Measurements from ENCODE around the gene MAP3K3.

Gene MAP3K3

GRCh38 chr17:63588797-63589196 is 33.4 kb upstream of the MAP3K3 start:
- no peaks in the 10 kb centered on the region for H3K79me2 ChIP-seq (ENCODE audit: control insufficient read depth, low read length)
- TF ChIP-seq CTCF (IDR thresholded peaks at IDR 0.05; ENCODE audit: low read depth, low read length, poor library complexity, severe bottlenecking) (no peak), EZH2phosphoT487 (IDR thresholded peaks at IDR 0.05; ENCODE audit: borderline replicate concordance, low read length) (no peak)

GRCh38 chr17:63589646-63590045 is 32.6 kb upstream of the MAP3K3 start:
- Histone ChIP-seq H3K4me2 (ENCODE audit: low read length) (no peak overlapping the region), H3K4me1 (ENCODE audit: control insufficient read depth, low read length) (no peaks in the 10 kb centered on the region), H3K9me3 (ENCODE audit: control insufficient read depth, insufficient read depth, low read length) (no peaks in the 10 kb centered on the region), H4K20me1 (ENCODE audit: control insufficient read depth, insufficient read depth, low read depth, low read length) (0 out of 2 replicates have a peak, but pooled peaks cover 3% of the 10 kb centered on the region), H3K27ac (ENCODE audit: low read depth, low read length) (no peak overlapping the region), H3K79me2 (ENCODE audit: control insufficient read depth, low read length) (no peaks in the 10 kb centered on the region), H3K36me3 (ENCODE audit: control insufficient read depth, low read length) (peaks cover 68% of the 10 kb centered on the region), H3K27me3 (ENCODE audit: control insufficient read depth, low read length) (no peaks in the 10 kb centered on the region), H3K9me2 (replicated peaks; ENCODE audit: control insufficient read depth, low read length) (no peaks in the 10 kb centered on the region), H3K4me3 (ENCODE audit: low read length) (no peak overlapping the region), H3F3A (ENCODE audit: control insufficient read depth, insufficient read depth) (no peaks in the 10 kb centered on the region)
- TF ChIP-seq EZH2phosphoT487 (IDR thresholded peaks at IDR 0.05; ENCODE audit: borderline replicate concordance, low read length): no peak
- no peak for TF ChIP-seq CTCF (IDR thresholded peaks at IDR 0.05; ENCODE audit: low read depth, low read length, poor library complexity, severe bottlenecking)

More at GRCh38 chr17:63588797-63589196, 33.4 kb upstream of the MAP3K3 start:
- Histone ChIP-seq H4K20me1 (ENCODE audit: control insufficient read depth, insufficient read depth, low read depth, low read length) (0 out of 2 replicates have a peak, but pooled peaks cover 3% of the 10 kb centered on the region), H3K36me3 (ENCODE audit: control insufficient read depth, low read length) (peaks cover 68% of the 10 kb centered on the region), H3K27me3 (ENCODE audit: control insufficient read depth, low read length) (no peaks in the 10 kb centered on the region), H3K4me3 (ENCODE audit: low read length) (no peak overlapping the region), H3F3A (ENCODE audit: control insufficient read depth, insufficient read depth) (no peaks in the 10 kb centered on the region), H3K27ac (ENCODE audit: low read depth, low read length) (no peak overlapping the region), H3K9me2 (replicated peaks; ENCODE audit: control insufficient read depth, low read length) (no peaks in the 10 kb centered on the region), H3K9me3 (ENCODE audit: control insufficient read depth, insufficient read depth, low read length) (no peaks in the 10 kb centered on the region), H3K4me2 (ENCODE audit: low read length) (no peak overlapping the region), H3K4me1 (ENCODE audit: control insufficient read depth, low read length) (no peaks in the 10 kb centered on the region)

- no peak overlapping the region for H3K4me3 ChIP-seq (ENCODE audit: low read length)
- no peaks in the 10 kb centered on the region for H3K27me3 ChIP-seq (ENCODE audit: control insufficient read depth, low read length)
- H3F3A ChIP-seq (ENCODE audit: control insufficient read depth, insufficient read depth): 0 out of 2 replicates have a peak, but pooled peaks cover 4% of the 10 kb centered on the region
- H3K79me2 ChIP-seq (ENCODE audit: control insufficient read depth, low read length): no peaks in the 10 kb centered on the region
- no peaks in the 10 kb centered on the region for H3K9me2 ChIP-seq (replicated peaks; ENCODE audit: control insufficient read depth, low read length)
- peaks cover 50% of the 10 kb centered on the region for H3K36me3 ChIP-seq (ENCODE audit: control insufficient read depth, low read length)
- no peak overlapping the region for H3K4me2 ChIP-seq (ENCODE audit: low read length)
- no peak overlapping the region for H3K27ac ChIP-seq (ENCODE audit: low read depth, low read length)
- H4K20me1 ChIP-seq (ENCODE audit: control insufficient read depth, insufficient read depth, low read depth, low read length): 0 out of 2 replicates have a peak, but pooled peaks cover 3% of the 10 kb centered on the region
- peaks cover 5% of the 10 kb centered on the region; the same call in 1 of the 2 replicates for H3K4me1 ChIP-seq (ENCODE audit: control insufficient read depth, low read length)
- no peaks in the 10 kb centered on the region for H3K9me3 ChIP-seq (ENCODE audit: control insufficient read depth, insufficient read depth, low read length)
- TF ChIP-seq CTCF (IDR thresholded peaks at IDR 0.05; ENCODE audit: low read depth, low read length, poor library complexity, severe bottlenecking) (no peak), EZH2phosphoT487 (IDR thresholded peaks at IDR 0.05; ENCODE audit: borderline replicate concordance, low read length) (no peak)
Measured at GRCh38 chr17:63592797-63593196, 29.4 kb upstream of the MAP3K3 start.

Measured in DOHH2 (cell line).